Fibroblast of the aortic adventitia (primary cell): ENCODE measurements around the gene SEMA3D. TPM values are rescaled to one million over a fixed set of nuclear protein-coding genes. Genes with fewer than 3 reads are reported as not detected.

Experiments
- DNase-seq: peaks from one replicate; pipeline ENCODE4 v3.0.0-alpha.2; 2010; ENCODE audit warnings: low read depth
- H3K4me3 ChIP-seq: 2 replicates; pipeline ENCODE4 v1.5.1; 2011; ENCODE audit warnings: low read depth, mild to moderate bottlenecking, control low read depth, low read length, moderate library complexity
- total RNA-seq: library from RNA; depleted of rRNA; stranded (reverse); fragments of >200 nt; gene quantifications from 2 replicates; pipeline ENCODE4 v1.2.3, GENCODE V29; 2012; ENCODE audit warnings: low replicate concordance
- TF ChIP-seq, protein P1 (sequence below): IDR thresholded peaks from 2 replicates; pipeline ENCODE4 v1.5.1; 2011; ENCODE audit warnings: mild to moderate bottlenecking, low read length, control low read depth, inconsistent platforms; ENCODE audit not compliant: insufficient read depth

SEMA3D gene
- total RNA-seq, 1 donor = 51.2 TPM

DNA sequence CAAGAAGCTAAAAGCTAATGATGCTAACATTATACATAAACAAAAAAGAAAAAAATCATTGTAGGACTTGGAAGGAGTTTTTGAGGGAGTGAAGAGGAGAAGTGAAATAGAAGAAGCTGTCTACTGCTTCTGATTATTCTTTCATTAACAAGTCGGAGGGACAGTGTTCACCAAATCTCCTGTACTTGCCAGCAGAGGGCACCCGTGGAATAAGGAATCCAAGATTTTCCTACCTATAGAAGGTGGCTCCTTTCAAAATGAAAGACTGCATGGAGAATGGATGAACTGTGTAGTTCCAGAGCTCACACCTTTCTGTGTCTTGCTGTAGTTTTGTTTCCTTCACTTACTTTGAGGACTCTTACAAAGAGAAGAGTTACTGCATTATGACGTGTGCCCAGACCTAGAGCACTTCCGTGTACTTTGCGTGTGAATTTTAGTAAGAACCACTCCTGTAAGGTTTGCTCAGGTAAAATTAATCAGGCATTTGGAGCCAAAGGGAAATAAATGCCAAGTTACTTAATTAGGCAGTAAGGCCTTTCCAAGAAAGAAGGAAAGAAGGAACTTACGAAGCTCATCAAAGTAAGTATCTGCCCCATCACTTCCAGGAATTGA lies 145.1 kb downstream of the SEMA3D start:
- no peak overlapping the region for H3K4me3 ChIP-seq
- peak; percentile 81 for DNase-seq
- TF ChIP-seq, protein P1, sequence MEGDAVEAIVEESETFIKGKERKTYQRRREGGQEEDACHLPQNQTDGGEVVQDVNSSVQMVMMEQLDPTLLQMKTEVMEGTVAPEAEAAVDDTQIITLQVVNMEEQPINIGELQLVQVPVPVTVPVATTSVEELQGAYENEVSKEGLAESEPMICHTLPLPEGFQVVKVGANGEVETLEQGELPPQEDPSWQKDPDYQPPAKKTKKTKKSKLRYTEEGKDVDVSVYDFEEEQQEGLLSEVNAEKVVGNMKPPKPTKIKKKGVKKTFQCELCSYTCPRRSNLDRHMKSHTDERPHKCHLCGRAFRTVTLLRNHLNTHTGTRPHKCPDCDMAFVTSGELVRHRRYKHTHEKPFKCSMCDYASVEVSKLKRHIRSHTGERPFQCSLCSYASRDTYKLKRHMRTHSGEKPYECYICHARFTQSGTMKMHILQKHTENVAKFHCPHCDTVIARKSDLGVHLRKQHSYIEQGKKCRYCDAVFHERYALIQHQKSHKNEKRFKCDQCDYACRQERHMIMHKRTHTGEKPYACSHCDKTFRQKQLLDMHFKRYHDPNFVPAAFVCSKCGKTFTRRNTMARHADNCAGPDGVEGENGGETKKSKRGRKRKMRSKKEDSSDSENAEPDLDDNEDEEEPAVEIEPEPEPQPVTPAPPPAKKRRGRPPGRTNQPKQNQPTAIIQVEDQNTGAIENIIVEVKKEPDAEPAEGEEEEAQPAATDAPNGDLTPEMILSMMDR = peak; percentile 72

DNA sequence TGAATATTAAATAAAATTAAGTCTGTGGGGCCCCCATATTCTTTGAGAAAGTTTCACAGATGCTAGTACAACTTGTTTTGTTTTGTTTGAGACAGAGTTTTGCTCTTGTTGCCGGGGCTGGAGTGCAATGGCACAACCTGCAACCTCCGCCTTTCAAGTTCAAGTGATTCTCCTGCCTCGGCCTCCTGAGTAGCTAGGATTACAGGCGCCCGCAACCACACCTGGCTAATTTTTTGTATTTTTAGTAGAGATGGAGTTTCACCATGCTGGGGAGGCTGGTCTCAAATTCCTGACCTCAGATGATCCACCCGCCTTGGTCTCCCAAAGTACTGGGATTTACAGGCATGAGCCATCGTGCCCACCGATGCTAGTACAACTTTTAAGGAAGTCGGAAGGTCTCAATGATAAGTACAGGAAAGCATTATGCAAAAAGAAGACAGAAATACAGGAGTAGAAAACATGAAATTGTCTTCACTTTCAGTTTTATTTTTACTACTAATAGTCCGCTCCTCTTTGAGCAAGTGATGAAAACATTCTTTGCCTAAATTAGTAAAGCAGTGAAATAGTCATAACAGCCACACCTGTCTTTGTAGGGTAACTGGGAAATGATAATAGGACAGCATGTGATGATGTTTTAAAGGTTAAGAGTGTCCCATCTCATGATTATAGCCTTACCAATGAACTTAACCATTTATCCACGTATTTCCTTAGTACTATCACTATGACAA lies 147.5 kb downstream of the SEMA3D start:
- TF ChIP-seq, protein P1 = no peak
- H3K4me3 ChIP-seq = no peak overlapping the region
- DNase-seq = no peak

DNA sequence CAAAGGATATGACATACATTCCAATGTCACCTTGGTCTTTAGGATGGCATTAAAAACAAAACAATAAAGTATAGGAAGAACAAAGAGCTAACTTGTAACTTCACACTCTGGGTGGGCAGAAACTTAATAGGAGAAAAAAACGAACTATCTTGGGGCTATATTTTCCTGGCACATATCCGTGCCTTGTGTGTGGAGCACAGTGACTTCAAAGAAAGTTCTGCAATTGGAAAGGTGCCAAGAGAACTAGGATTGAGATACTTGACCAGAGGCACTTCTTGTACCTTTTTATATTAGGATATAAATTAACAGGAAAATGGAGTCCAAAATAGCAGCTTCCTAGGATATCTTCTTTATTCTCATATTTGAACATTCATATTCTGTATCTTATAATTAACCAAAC lies 148.4 kb downstream of the SEMA3D start:
- DNase-seq = no peak
- H3K4me3 ChIP-seq = no peak overlapping the region
- TF ChIP-seq, protein P1 = no peak

DNA sequence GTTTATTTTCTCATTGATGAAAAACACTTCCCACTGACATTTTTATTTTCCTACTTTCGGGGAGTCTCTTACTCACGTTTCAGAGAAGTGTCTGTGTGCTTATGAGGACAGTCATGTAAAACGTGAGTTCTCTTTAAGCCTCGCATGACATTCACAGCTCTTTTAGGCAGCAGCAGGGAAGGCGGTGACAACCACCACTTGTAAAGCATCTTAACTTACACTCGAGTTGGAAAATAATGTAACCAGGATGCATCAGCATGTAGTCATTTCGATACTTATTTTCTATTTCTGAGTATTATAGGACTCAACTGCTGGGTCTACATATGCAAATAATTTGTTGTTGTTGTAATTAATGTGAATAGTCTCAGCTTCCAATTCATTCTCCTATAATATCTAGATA lies 153.6 kb downstream of the SEMA3D start:
- TF ChIP-seq, protein P1 = no peak
- DNase-seq = no peak
- H3K4me3 ChIP-seq = no peak overlapping the region

DNA sequence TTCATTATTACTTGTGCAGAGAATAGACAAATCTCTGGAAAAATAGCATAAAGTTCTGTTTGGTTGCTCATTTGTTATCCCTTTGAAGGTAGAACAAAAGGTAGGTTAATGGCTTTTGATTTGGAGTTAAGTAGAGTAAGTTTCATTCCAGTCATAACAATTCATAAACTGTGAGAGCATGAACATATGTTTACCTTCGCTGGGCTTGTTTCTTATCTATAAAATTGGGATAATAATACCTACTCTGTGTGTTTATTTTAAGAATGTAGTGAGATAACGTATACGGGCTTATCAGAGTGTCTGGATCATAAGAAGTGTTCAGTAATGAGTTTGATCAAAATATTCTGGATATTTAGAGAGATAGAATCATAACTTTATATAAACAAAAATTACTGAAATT lies 155.4 kb downstream of the SEMA3D start:
- H3K4me3 ChIP-seq = no peak overlapping the region
- TF ChIP-seq, protein P1 = no peak
- no peak for DNase-seq

DNA sequence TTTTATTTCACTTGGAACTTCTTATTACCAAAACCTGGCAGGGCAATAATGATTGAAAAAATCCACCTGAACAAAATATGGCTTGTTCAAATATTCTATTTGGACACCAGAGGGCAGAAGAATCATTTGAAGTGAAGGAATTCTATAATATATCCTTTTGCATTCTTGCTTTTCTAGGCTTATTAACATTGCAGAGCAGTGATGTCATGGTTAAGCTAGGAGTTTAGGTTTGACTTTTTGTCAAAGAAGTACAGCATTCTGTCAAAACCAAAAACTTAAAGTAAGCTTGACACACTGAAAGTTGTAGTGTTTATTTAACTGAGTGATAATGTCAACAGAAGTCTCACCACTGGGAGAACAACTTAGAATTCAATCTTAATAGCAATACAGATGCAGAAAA lies 156.0 kb downstream of the SEMA3D start:
- no peak overlapping the region for H3K4me3 ChIP-seq
- DNase-seq = peak; percentile 81
- TF ChIP-seq, protein P1 = peak; percentile 44
